ENCODE data around the gene IL1RL2. TPM values are rescaled to one million over a fixed set of nuclear protein-coding genes. Genes with fewer than 3 reads are reported as not detected.

The IL1RL2 gene
- total RNA-seq, 1 donor from 2014 or later = 0.20 TPM

GRCh38 chr2:102238039-102238756 lies 51.4 kb downstream of the IL1RL2 start:
- peak in 1 of 2 donors; percentile 59 for DNase-seq (ENCODE audit: low read depth in 2 of 2)

DNA sequence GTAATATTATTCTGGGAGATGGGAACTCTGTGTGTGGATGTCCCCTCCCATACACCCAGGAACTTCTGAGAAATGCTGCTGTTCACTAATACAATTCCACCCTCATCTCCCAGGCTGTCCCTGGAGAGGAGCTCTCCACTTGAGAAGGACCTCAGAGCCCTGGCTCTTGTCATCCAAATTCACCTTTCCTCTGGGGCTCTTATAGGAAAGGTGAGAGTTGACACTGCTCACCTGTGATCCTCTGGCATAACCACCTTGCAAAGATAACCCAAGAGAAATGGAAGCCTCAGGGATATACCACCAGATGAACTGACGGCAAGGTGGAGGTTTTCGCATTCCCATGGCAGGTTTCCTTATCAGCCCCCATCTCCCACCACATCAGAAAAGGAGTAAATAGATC lies 52.0 kb downstream of the IL1RL2 start:
- DNase-seq (ENCODE audit: low read depth in 2 of 2) = no peak

DNA sequence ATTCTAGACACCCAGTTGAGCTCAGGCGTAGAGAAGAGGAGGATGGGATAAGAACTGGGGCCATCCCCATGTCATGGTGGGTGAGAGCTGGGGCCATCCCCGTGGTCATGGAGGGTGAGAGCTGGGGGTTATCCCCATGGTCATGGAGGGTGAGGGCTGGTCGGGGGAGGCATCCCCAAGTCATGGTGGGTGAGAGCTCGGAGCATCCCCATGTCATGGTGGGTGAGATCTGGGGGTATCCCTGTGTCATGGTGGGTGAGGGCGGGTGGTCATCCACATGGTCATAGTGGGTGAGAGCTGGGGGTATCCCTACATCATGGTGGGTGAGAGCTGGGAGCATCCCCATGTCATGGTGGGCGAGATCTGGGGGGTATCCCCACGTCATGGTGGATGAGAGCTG lies 52.5 kb downstream of the IL1RL2 start:
- DNase-seq (ENCODE audit: low read depth in 2 of 2) = no peak

GRCh38 chr2:102240640-102241370 lies 54.0 kb downstream of the IL1RL2 start:
- peak; percentile 92 to 98 for DNase-seq (ENCODE audit: low read depth in 2 of 2)

DNA sequence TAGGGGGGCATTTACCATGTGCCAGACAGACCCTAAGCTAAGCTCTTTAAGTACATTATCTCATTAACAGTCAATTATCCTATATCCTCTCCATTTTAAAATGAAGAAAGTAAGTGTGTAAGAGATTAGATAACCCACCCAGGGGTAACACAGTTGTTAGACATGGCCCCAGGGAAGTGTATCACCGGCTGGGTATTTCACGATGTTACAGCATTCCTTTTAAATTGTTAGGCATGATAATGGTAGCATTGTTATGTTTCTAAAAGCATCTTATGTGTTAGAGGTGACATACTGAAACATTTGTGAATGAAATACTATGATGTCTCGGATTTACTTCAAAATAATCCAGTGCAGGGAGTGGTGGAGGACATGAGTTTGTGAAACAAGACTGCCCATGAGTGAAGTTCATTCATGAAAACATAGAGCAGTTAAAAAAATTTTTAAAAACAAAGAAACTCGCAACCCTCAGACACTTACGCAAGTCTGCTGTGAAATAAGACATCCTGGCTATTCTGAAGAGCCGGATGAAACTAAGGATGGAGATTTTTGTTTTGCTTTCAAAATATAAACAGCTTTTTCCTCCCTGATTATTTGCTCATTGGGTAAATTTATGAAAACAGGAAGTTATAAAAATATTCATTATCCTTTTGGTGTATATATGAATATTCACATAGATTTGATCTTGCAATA lies 54.9 kb downstream of the IL1RL2 start:
- no peak for DNase-seq (ENCODE audit: low read depth in 2 of 2)

DNA sequence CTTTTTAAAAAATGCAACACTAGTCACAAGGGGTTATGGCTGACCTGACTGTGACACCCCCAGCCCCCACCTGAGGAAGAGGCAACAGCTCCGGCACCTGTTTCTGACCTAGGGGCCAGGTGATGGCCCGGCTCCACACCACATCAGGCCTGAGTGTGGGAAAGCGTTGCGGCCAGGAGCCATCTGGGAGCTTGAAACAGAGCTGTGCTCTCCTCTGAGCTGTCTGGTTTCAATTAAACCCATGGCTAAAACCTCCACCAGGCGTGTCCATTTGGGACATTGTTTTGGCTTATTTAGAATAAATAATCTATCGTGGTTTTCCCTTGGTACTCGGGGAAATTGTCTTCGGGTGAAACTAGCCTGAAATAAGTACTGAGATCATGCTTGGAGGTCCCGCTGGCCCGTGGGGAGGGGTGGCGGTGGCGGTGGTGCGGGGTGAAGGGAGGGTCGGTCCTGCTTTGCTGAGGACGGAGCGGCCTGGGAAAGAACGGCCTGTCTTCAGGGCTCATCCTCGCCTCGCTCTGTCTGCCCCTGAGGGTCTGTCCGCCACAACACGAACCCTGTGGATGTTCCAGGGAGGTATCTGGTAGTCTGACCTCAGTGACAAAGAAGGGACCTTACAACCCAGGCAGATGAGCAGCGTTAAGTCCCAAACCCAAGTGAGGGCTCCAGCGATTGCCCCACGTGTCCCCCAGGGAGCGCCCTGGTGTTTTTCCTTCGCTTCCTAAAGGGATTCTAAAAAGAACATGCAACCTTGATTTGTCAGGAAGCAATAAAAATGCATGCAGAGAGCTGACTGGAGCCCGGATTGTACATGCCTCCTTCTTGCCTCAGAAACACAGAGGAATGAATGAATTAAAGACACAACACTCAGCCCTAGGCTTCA lies 58.7 kb downstream of the IL1RL2 start:
- DNase-seq (ENCODE audit: low read depth in 2 of 2) = no peak

DNA sequence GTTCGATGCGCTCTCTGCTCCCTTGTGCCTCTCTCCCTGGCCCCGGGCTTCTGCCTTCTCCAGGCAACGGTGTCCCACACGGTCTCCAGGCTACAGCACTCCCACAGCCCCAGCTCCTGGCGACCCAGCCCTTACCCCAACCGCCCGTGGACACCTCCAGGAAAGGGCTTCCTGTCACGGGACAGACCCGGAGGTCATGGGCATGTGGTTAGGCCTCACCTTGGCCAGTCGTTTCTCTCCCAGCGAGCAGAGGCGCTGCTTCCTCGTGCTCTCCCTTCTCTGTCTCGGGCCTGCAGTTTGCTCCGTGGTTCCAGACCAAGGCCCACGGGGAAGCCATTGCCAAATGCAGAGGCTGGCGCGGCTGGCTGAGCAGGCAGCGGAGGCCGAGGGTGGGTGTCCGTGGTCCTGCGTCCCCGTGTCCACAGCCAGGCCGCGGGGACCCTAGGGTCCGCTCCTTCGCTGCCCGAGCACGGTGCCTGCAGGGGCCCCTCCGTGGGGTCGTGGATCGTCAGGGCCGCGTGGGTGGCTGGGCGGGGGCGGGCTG lies 63.5 kb downstream of the IL1RL2 start:
- no peak for DNase-seq (ENCODE audit: low read depth in 2 of 2)

GRCh38 chr2:102251042-102251848 lies 64.4 kb downstream of the IL1RL2 start:
- peak; percentile 30 to 62 for DNase-seq (ENCODE audit: low read depth in 2 of 2)

DNA sequence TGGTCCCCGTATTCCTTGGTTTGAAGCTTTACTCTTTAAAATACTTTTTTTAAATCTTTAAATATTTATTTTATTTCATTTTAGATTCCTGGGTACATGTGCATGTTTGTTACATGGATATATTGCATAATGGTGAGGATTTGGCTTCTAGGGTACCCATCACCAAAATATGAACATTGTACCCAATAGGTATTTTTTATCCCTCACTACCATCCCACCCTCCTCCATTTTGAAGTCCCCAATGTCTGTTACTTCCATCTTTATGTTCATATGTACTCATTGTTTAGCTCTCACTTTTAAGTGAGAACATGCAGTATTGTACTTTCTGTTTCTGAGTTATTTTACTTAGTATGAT lies 65.0 kb downstream of the IL1RL2 start:
- DNase-seq (ENCODE audit: low read depth in 2 of 2) = no peak

GRCh38 chr2:102252236-102252635 lies 65.4 kb downstream of the IL1RL2 start:
- DNase-seq (ENCODE audit: low read depth in 2 of 2) = no peak

- DNase-seq (ENCODE audit: low read depth in 2 of 2) = no peak
Measured at GRCh38 chr2:102253140-102253752, 66.4 kb downstream of the IL1RL2 start.

GRCh38 chr2:102253753-102254150 lies 66.9 kb downstream of the IL1RL2 start:
- DNase-seq (ENCODE audit: low read depth in 2 of 2) = no peak

DNA sequence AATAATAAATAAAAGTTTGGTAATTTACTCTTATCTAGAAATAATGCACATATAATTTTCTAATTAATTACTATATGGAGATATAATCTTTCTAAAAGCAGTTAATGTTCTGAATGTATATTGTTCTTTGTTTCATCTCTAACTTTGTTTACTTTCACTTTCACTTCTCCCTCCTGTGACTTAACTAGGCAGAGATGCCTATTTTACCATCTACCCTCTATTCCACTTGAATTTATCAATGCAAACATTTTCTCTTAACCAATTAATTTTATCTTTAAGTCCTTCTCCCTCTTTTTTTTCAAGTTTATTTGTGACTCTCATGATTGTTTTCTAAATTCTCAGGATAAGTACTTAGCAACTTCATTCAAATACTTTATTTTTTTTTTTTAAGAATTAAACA lies 69.5 kb downstream of the IL1RL2 start:
- DNase-seq (ENCODE audit: low read depth in 2 of 2) = peak; percentile 40 to 52

- DNase-seq (ENCODE audit: low read depth in 2 of 2) = no peak
Measured at GRCh38 chr2:102256874-102257462, 70.1 kb downstream of the IL1RL2 start.

DNA sequence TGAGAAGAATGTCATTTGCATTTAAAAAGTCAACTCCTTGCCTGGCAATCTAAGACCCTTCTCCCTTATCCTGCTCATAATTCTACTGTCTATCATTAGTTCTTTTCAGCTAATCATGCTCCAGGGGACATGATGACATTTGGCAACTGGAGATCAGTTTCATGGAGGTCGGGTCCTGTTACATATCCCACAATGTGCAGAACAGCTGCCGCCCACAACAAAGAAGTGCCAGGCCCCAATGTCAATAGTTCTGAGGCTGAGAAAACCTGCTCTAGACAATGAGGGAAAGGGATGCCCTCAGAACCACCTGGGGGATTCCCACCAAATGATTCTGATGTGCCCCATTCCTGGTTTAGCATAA lies 71.2 kb downstream of the IL1RL2 start:
- no peak for DNase-seq (ENCODE audit: low read depth in 2 of 2)

DNA sequence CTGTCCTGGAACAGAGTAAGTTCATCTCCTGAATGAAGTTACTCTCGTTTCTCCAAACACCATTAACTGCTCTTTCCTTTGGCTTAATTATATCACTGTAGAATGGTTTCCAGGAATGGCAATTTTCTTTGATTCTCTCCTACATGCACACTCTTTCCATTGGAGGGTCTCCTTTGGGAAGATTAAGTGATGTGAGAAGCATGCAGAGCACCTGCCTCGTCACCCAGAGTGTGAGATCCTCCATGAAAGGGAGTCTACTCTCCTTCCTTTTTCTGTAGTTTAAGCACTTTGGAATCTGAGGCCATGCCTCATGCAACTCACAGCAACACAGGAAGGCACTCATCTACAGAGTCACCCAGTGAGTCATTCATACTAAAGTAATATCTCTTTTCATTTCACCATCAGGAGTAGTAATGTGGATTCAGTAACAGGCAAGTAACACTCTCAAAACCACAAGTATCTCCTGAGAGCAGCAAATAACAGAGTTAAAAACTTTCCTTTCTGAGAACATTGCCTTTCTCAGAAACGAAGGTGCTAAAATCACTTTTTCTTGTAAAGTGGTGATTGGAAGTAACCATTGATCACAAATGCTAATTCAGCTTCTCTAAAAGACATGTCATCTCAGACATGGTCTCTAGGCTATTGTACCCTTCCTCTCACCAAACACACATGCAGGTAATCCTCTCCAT lies 71.7 kb downstream of the IL1RL2 start:
- DNase-seq (ENCODE audit: low read depth in 2 of 2) = peak; percentile 16 to 89

GRCh38 chr2:102261467-102262135 lies 74.8 kb downstream of the IL1RL2 start:
- no peak for DNase-seq (ENCODE audit: low read depth in 2 of 2)
